ENCODE results near the gene AP2A2. TPM values are rescaled to one million over a fixed set of nuclear protein-coding genes. Genes with fewer than 3 reads are reported as not detected.
"Not testable (repeated sequence)": the region's sequence is repeated elsewhere in the genome, so short reads cannot be mapped to it uniquely, and the experiment has no call there.

AP2A2 gene
- total RNA-seq, 1 donor from 2014 or later, result 26.0 TPM

DNA sequence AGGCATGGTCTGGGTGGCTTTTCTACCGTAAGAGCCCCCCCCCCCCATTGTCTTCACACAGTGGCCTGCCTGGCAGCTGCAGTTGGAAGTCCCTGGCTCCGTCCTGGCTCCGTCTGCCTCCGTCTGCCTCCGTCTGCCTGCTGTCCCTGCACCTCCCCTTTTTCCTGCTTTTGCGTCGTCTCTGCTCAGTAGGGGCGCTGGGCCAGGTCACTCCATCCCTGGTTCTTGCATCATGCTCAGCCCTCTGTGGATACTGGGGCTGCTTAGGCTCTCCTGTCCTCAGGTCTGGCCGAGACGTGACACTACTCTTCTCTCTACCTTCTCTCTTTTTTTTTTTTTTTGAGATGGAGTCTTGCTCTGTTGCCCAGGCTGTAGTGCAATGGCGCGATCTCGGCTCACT lies 27.8 kb downstream of the AP2A2 start:
- no peak for DNase-seq (ENCODE audit: low read depth in 2 of 2)

GRCh38 chr11:954392-955153 lies 28.9 kb downstream of the AP2A2 start:
- no peak for DNase-seq (ENCODE audit: low read depth in 2 of 2)

- DNase-seq (ENCODE audit: low read depth in 2 of 2), result no peak
Measured at GRCh38 chr11:955154-956063, 29.7 kb downstream of the AP2A2 start.

DNA sequence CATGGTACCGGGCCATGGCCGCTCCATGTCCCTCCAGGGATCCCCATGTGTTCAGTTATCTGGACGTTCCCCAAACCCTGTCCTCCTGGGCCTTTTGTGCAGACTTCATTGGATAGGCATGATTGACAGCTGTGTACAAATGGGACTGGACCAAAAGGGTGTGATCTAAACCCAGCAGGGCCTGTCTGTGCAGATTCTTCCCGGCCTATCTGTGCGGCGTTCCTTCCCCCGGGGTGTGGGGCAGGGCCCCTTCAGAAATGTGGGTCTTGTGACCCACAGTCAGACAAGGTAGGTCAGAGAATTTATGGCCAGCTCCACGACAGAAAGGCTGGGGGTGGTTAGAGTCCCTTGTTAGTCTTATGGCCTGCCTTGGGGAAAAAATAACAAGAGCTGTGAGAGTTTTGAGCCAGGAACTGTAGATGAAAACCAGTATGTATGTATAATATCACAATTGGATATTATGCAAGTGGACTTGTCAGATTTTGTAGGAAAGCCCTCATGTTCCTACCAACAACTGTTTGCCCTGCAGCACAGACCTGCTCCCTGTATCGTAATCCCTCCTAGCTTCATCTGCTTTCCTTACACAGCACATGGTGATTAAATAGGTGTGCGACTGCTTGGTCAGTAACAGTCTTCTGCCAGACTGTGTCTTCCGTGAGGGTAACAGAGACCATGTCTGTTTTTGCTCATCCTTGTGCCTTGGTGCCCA lies 31.7 kb downstream of the AP2A2 start:
- no peak for DNase-seq (ENCODE audit: low read depth in 2 of 2)

GRCh38 chr11:958101-958500 lies 32.4 kb downstream of the AP2A2 start:
- DNase-seq (ENCODE audit: low read depth in 2 of 2), result no peak

GRCh38 chr11:959027-959426 lies 33.4 kb downstream of the AP2A2 start:
- no peak for DNase-seq (ENCODE audit: low read depth in 2 of 2)

DNA sequence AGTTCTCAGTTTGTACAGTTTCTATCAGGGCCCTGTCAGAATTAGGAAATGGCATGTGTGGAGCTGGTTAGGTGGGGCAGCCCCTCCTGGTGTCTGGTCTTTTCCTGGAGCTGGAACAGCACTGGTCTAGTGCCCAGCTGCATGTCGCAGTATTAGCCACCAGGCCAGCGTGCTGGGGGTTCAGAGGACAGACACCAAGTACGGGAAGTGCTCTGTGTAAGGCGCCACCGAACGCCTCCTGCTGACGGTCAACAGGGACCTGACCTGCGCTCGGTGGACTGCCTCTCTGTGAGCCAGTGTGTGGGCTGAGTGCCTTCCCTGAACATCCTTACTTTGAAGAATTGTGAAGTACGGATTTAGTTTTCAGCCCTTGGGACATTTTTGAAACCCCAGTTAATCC lies 33.9 kb downstream of the AP2A2 start:
- peak in 1 of 2 donors; percentile 49 for DNase-seq (ENCODE audit: low read depth in 2 of 2)

GRCh38 chr11:961310-961920 lies 35.7 kb downstream of the AP2A2 start:
- not testable (repeated sequence) for DNase-seq (ENCODE audit: low read depth in 2 of 2)

GRCh38 chr11:961921-962320 lies 36.3 kb downstream of the AP2A2 start:
- DNase-seq (ENCODE audit: low read depth in 2 of 2), result no peak

- DNase-seq (ENCODE audit: low read depth in 2 of 2), result no peak
Measured at GRCh38 chr11:962688-963087, 37.0 kb downstream of the AP2A2 start.

DNA sequence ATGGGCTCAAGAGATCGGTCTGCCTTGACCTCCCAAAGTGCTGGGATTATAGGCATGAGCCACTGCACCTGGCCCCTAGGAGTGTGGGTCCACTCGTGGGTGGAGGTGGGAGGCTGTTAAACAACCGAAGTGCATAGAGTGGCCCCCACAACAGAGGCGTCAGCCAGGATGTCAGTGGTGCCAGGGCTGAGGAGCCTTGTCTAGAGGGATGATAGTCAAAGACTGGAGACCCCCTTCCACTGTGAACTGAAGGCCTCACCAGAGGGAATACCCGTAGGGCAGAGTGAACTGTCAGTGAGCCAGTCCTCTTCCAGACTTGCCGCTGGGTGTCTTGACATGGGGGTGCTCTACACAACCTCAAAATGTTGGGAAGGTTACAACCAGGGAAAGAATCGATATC lies 38.2 kb downstream of the AP2A2 start:
- no peak for DNase-seq (ENCODE audit: low read depth in 2 of 2)

- DNase-seq (ENCODE audit: low read depth in 2 of 2), result no peak
Measured at GRCh38 chr11:965206-965775, 39.6 kb downstream of the AP2A2 start.

DNA sequence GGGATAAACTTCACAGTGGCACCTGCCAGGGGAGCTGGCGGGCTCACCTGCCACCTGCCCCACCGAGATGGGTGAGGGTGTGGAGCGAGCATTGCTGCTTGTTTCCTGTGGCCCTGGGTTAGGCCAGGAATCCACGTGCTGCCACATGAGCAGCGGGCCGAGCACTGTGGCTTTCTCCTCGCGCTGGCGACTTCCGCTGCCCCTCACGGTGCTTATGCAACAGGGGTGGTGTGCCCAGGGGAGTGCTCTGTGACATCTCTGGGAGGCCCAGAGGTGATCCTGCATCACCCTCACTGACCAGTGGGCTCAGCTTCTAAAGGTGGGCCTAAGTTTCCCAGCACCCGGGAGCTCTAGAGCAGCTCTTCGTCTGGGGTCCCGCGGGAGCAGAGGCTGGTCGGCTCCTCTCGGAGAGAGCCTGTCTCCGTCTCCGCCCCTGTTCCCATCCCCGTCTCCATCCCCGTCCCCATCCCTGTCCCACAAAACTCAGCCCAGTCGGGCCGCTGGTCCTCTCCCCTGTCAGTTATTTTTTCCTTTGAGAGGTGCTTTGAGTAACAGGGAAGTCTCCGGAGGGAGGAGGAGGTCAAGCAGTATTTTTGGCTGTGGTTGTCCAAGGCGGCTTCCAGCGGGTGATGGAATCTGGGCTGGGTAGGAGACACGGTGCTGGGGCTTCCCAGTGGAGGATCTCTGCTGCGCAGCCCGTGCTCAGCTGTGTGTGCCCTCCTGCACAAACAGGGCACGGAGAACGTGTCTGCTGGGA lies 42.5 kb downstream of the AP2A2 start:
- no peak for DNase-seq (ENCODE audit: low read depth in 2 of 2)

- no peak for DNase-seq (ENCODE audit: low read depth in 2 of 2)
Measured at GRCh38 chr11:968822-969221, 43.2 kb downstream of the AP2A2 start.

GRCh38 chr11:969651-970205 lies 44.1 kb downstream of the AP2A2 start:
- no peak for DNase-seq (ENCODE audit: low read depth in 2 of 2)

GRCh38 chr11:970319-970871 lies 44.7 kb downstream of the AP2A2 start:
- DNase-seq (ENCODE audit: low read depth in 2 of 2), result no peak

GRCh38 chr11:971092-971690 lies 45.5 kb downstream of the AP2A2 start:
- DNase-seq (ENCODE audit: low read depth in 2 of 2), result no peak

GRCh38 chr11:971731-972365 lies 46.2 kb downstream of the AP2A2 start:
- DNase-seq (ENCODE audit: low read depth in 2 of 2), result no peak

Data from lung microvascular endothelial cell (primary cell).